Stimulated activated CD8-positive, alpha-beta memory T cell treated with anti-CD3 and anti-CD28 coated beads, Interleukin-2, amount 100 ng/mL, for 1 hour (primary cell): Measurements from ENCODE around the gene VOPP1.
"Not testable (repeated sequence)": the region's sequence is repeated elsewhere in the genome, so short reads cannot be mapped to it uniquely, and the experiment has no call there.

Source experiments
- DNase-seq, 2 donors: peaks; one replicate each; pipeline ENCODE4 v3.0.0-alpha.2; 2020; ENCODE audit warnings: low read depth in 2 of 2

Gene VOPP1

GRCh38 chr7:55510206-55510605, 62.1 kb downstream of the VOPP1 start:
- DNase-seq: not testable (repeated sequence)

- DNase-seq: no peak
These were observed 63.0 kb downstream of the VOPP1 start for GRCh38 chr7:55509322-55509721.

- DNase-seq: no peak
These were observed 63.9 kb downstream of the VOPP1 start for GRCh38 chr7:55508221-55509011.

- no peak for DNase-seq
These were observed 64.6 kb downstream of the VOPP1 start for GRCh38 chr7:55507743-55508142.

GRCh38 chr7:55504967-55505658, 67.2 kb downstream of the VOPP1 start:
- DNase-seq: no peak

GRCh38 chr7:55504093-55504859, 68.0 kb downstream of the VOPP1 start:
- no peak for DNase-seq

GRCh38 chr7:55502858-55503440, 69.4 kb downstream of the VOPP1 start:
- no peak for DNase-seq

- no peak for DNase-seq
These were observed 70.0 kb downstream of the VOPP1 start for GRCh38 chr7:55502124-55502857.

GRCh38 chr7:55501611-55502010, 70.7 kb downstream of the VOPP1 start:
- DNase-seq: no peak

GRCh38 chr7:55500117-55500756, 72.1 kb downstream of the VOPP1 start:
- DNase-seq: no peak

GRCh38 chr7:55499591-55499990, 72.7 kb downstream of the VOPP1 start:
- DNase-seq: no peak

GRCh38 chr7:55498770-55499169, 73.5 kb downstream of the VOPP1 start:
- no peak for DNase-seq

GRCh38 chr7:55498142-55498541, 74.2 kb downstream of the VOPP1 start:
- no peak for DNase-seq

GRCh38 chr7:55497521-55497920, 74.8 kb downstream of the VOPP1 start:
- DNase-seq: no peak

- no peak for DNase-seq
These were observed 75.4 kb downstream of the VOPP1 start for GRCh38 chr7:55496906-55497305.

- DNase-seq: no peak
These were observed 77.4 kb downstream of the VOPP1 start for GRCh38 chr7:55494951-55495350.

GRCh38 chr7:55493408-55493807, 78.9 kb downstream of the VOPP1 start:
- no peak for DNase-seq

GRCh38 chr7:55491346-55491745, 81.0 kb downstream of the VOPP1 start:
- no peak for DNase-seq

GRCh38 chr7:55490099-55490498, 82.2 kb downstream of the VOPP1 start:
- no peak for DNase-seq

GRCh38 chr7:55489552-55489951, 82.8 kb downstream of the VOPP1 start:
- no peak for DNase-seq

- no peak for DNase-seq
These were observed 83.4 kb downstream of the VOPP1 start for GRCh38 chr7:55488804-55489340.
